NCI-H1694 treated with DMSO at 0.1 percent for 48 hours (cell line): ENCODE results near the gene CLDN6.

Experiments used
- DNase-seq: peaks from one replicate; lab custom pipeline; 2025; lab: John Stamatoyannopoulos, UW

The CLDN6 gene

DNA sequence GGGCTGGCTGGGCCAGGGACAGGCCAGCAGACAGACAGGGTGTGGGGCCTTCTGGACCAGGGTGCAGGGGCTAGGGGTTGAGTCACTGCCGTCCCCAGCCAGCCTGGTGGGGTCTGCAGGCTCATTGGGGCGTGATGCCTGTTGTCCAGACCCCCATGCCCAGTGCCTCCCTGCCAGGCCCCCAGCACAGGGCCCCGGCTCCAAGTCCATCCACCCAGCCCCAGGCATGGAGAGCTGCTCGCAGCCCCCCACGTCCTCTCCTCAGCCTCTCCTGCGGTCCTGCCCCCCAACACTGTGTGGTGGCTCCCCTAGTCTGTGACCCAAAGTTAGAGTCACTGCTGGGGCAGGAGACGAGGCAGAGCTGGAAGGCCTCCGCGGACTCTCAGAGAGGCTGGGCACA lies 30.7 kb downstream of the CLDN6 start:
- DNase-seq, result no peak

DNA sequence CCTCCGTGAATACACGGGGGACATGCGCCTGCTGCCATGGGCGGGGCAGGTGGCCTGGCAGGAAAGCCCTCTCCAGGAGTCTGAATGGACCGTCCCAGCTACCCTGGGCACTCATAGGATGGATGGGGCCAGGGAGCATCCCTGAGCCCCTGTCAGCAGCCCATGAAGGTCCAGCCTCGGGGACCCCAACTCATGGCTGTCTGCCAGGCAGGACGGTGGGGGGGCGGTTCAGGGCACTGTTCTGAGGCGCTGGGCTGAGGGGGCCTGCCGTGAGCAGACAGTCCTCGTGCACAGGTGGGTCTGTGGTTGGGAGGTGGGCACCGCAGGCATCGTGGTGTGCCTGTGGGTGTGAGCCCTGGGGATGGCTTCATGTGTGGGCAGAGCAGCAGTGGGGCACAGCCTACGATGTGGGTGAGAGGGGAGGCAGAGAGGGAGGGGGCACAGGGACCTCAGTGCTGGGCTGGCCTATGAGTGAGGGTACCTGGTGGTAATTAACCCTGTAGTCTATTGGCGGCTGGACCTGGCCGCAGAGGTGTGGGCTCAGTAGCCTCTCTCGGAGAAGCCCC lies 31.3 kb downstream of the CLDN6 start:
- no peak for DNase-seq

DNA sequence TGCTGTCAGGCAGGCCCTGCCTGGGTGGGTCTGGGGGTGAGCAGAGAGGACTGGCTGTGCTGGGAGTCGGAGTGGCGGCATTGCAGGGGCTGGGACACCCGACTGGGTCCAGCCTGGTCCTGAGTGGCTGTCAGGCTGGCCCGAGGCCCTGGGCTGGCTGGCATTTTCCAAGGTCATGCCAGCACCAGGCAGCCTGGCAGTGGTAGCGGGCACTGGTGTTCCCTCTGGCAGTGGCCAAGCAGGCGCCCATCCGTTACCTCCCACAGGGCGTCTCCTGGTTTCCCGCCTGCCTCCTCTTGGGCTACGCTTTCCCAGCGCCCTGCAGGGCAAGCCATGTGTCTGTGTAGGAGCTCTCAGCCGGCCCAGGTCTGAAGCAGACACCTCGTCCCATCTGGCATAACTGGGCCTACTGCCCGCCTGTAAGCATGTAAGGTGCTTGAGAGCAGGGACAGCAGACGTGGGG lies 32.1 kb downstream of the CLDN6 start:
- peak; percentile 67 for DNase-seq

DNA sequence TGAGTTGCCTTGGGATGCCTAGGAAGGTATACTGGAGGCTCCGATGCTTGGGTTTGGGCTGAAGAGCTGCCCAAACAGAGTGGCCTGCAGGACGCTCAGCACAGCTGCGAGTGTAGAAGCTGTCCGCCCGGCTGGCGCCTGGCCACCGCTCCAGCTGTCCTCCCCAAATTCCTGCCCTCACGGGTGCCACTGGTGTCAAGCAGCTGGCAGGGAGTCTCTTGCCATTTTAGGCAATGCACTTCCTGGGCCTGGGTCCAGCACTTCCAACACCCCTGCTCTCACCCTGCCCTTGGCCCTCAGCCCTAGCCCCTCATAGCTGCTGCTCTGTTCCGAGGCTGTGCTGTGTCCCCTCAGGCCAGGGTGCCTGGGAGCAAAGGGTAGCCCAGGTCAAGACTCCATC lies 32.5 kb downstream of the CLDN6 start:
- DNase-seq, result no peak

DNA sequence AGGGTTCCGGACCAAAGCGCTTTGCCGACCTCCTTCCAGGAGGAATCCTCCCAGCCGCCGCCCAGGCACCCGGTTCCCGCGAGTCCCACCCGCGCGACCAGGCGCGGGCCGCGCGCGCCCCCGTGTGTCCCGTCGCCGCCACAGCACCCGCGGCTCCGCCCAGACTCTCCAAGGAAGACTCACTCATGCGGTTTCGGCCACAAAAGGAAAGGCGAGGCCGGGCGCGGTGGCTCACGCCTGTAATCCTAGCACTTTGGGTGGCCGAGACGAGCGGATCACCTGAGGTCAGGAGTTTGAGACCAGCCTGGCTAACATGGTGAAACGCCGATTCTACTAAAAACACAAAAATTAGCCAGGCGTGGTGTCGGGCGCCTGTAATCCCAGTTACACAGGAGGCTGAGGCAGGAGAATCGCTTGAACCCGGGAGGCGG lies 34.3 kb downstream of the CLDN6 start:
- DNase-seq, result peak; percentile 54

DNA sequence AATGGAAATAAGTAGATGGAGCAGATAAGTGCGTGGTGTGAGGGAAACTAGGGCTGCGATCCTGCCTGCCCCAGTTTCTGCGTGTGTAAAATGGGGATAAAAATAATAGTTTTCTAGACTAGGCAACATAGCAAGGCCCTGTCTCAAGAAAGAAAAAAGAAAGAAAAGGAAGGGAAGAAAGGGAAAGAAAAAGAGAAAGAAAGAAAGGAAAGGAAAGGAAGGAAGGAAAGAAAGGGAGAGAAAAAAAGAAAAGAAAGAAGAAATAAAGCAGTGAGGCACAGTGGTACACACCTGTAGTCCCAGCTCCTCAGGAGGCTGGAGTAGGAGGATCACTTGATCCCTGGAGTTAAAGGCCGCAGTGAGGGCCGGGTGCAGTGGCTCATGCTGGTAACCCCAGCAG lies 35.6 kb downstream of the CLDN6 start:
- no peak for DNase-seq

DNA sequence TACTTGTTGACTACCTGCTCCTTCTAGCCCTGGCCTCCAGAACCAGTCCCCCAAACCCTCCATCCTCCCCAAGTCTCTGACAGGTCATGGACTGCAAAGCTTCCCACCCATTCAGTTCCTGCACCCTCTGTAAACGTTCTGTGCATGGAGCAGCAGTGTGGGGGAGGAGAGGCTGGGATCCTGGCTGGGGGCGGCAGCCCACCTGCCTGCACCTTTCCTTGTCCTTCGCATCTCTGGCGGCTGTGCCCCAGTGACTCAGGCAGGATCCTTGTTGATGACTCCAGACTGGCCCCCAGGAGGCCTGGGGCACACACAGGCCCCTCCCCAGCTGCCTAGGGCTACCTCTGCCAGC lies 36.1 kb downstream of the CLDN6 start:
- DNase-seq, result no peak

DNA sequence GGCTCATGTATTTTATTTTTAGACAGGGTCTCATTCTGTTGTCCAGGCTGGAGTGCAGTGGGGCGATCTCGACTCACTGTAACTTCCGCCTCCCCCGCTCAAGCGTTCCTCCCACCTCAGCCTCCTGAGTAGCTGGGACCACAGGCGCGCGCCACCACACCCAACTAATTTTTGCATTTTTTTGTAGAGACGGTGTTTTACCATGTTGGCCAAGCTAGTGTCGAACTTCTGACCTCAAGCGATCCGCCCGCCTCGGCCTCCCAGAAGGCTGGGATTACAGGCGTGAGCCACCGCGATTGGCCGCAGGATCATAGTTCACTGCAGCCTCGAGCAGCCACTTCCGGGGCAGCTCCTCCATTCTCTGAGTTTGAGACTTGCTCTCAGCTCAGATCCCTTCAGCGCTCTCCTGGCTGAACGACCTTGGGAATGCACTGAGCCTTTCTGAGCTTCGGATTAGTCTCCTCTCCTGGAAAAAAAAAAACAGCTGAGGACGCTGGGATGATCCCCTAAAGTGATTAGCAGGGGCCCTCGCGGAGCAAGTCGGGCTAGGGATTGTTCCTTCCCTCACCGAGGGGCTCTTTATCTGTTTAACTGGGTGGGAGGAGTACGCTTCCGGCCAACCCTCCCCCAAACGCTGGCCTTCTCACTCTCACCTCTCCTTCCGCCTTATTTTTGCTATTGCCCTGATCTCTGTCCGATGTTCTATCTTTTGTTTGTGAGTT lies 36.6 kb downstream of the CLDN6 start:
- DNase-seq, result no peak

DNA sequence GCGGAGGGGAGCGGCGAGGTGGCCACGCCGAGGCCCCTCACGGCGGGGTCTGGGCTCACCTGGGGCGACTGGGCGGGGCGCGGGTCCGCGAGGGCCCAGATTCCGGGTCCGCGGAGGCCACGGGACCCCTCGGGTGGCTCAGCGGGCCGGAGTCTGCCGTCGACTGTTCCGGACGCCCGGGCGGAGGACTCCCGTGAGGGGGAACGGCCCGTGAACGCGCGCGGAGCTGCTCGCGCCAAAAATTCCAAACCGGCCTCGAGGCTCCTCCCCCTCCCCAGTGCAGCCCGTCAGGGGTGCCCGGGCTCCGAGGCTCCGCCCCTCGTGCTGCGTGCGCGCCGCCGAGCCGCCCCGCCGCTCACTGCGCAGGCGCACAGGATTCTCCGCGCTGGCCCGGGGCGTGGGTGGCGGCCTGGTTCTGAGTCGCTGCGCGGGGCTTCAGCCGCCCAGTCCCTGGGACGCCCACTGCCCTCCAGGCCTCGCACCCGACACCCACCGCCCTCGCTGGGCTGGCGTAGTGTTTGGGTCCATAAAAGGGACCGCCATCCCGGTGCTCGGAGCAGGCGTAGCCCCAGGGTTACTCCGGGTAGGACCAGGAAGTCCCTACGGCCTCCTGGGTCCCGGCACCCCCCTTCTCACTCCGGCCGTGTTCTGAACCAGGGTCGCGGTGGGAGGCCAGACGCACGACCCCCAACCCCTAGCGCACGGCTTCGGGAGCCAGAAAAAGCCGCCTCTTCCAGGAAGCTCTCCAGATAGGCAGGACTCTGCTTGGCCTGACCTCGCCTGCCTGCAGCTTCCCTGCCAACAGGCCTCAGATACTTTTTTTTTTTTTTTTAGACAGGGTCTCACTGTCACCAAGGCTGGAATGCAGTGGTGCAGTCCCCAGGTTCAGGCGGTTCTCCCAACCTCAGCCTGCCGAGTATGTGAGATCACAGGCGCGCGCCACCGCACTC lies 37.5 kb downstream of the CLDN6 start, which contains the start of gene PKMYT1:
PKMYT1 (minus strand) TSS at position 220 of the 950 bp plus-strand sequence. CDS start 789 bp downstream, outside the sequence.
- DNase-seq, result peak; percentile 43

DNA sequence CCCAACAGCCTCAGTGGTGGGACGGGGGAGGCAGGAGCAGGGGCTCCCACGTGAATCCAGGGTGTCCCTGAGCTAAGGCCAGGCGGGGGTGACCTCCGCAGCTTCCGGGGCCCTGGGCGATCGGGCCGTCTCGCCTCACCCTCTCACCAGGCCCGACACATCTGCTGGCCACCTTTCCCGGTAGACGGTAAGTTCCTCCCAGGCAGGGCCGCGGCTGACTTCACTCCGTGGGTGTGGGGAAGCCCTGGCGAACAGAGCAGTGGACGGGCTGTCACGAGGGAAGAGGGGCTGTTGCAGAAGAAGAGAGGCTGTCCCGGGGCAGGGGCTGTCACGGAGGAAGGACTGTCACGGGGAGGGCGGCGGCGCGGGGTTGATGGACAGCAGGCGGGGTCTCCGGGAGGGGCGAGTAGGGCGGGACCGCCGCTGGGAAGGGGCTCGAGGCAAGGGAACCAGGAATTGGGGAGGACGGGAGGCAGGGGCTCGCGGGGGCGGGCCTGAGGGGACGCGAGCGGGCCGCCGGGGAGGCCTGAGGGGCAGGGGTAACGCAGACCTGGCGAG lies 38.2 kb downstream of the CLDN6 start:
- DNase-seq, result no peak

DNA sequence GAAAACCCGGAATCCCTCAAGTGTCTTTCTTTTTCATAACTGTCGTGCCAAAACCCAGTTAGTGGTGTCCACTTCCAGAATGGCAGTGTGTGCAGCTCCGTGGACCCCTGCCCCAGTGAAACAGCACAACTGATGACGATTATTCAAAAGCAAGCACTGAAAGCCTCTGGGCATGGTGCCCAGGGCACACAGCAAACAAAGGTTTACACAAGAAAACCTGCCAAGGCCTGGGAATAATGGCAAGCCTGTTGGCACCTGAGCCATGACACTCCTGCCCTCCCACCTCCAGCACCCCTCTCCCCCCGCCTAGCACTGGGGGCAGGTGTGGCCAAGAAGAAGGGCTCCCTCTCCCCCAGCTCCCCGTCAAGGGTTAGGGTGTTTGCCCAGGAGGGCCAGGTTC lies 40.5 kb downstream of the CLDN6 start:
- DNase-seq, result no peak

DNA sequence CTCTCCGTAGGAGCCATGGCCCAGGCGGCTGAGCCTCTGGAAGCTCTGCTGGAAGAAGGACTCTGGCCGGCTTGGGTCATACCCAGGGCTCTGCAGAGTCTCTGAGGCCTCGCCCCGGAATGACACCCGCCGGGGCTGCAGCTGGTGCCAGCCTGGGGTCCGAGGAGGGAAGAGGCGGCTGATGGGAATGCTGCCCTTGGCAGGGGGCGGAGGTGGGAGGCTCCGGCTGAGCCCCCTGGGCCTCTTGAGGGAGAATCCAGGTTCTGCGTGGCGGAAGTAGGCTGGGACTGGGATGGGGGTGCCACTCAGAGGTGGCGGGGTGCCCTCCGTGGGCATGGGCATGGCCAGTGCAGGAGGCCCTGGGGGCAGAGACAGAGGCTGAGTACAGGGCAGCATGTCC lies 41.3 kb downstream of the CLDN6 start:
- DNase-seq, result no peak

DNA sequence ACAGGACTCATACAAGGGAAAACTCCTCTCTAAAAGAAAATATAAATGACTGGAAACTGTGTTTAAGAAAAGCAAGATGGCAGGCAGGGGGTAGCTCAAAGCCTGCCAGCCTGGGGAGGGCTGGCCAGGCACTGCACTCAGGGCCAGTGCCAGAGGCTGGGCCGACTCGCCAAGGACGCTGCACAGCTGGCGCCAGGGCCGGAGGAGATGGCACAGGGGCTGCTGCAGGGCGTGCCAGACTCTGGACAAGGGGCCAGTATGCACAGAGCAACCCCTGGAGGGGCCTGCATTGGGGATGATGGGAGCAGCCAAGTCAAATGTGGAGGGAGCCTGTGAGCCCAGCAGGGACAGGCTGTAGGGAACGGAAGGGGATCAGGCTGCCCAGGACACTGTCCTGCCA lies 41.8 kb downstream of the CLDN6 start:
- no peak for DNase-seq

DNA sequence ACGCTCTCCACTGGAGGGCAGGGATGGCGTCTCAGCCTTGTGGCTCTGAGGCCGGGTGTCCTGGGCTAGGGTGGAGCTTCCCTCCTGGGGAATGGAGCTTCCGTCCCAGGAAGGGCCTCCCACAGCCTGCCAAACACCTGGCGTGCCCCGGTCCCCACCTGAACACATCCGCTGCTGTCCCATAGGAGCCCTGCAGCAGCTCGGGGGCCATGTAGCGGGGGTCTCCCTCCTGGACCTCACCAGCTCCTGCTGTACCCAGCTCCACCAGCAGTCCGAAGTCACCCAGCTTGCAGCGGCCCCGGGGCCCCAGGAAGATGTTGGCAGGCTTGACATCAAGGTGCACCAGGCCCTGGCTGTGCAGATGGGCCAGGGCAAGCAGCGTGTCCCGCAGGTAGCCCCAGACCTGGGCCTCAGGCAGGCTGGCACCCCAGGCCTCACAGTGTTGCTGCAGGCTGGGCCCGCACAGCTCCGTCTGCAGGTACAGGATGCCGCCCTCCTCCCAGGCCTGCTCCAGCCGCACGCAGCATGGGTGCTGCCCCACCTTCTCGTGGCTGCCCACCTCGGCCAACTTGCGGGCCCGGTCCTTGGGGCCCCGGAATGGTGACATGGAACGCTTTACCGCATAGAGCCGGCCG lies 42.7 kb downstream of the CLDN6 start:
- no peak for DNase-seq

DNA sequence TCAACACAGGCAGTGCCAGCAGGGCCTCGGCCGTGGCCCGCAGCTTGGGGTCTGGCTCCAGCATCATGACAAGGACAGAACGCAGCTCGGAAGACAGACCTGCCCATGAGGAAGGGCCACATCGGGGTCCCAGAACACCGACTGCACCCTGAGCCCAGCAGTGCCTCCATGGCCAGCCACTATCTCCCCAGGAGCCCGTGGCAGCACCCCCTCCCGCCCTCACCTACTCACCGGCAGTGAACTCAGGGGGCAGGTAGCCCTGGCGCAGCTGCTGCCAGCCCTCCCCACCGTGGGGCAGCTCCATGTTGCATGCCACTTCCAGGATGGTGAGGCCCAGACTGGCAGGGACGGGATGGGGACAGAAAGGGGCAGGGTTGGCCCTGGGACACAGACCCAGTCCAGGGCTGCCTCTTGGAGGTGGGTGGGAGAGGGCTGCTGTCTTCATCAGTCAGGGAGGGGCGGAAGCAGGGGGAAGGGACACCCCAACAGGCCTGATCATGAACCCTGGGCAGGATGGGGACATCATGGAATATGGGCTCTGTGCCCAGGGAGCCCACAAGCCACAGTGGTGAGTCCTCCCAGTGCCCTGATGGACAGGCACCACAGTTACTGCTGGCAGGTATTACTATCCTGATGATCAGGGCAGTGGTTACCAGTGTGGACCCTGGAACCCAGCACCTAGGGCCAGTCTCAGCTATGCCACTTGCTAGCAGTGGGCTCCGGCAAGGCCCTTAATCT lies 43.5 kb downstream of the CLDN6 start:
- DNase-seq, result no peak

DNA sequence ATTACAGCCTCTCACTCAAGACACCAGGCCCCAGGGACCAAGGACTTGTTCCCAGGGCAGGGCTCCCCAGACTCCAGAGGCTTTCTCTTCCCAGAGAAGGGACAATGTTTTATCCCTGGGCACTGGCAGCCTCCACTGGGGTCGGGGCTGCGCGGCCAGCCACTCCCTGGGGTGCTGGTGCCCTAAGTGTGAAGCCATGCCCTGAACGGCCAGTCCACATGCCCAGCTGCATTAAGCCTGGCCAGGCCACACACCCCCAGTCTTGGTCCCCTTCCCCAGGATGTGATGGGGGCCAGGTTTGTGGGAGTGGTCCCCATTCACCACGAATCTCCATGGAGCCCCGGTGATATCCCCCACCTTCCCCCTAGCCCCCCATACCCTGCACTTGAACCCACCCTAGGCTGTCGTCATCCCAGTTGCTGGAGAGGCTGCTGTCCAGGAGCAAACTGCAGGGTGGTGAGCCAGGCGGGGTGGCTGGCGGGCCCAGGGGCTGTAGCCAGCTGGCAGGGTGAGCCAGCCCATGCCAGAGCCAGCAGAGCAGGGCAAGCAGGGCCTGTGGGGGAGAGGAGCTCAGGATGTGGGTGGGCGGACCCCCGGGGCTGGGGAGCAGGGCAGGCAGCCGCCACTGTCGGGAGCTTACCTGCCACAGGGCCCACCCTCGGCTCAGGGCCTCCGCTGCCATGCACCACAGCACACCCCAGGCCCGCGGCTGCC lies 44.2 kb downstream of the CLDN6 start:
- DNase-seq, result no peak

DNA sequence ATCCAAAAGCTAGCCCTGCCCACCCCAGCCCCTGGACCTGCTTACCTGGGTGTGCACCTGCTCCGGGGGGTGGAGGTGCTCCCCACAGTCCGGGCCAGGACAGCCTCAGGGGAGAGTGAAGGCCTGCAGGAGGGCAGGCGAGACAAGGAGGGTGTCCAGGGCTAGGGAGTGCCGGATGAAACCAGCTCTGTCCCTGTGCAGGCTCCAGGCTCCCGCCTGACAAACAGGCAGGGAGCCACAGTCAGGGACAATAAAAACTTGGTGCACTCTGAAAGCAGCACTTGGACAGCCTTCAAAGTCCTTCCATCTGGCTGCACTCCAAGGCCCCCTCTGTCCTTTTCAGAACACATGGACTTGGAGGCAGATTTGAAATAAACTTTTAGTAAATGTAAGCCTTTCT lies 44.9 kb downstream of the CLDN6 start:
- no peak for DNase-seq

DNA sequence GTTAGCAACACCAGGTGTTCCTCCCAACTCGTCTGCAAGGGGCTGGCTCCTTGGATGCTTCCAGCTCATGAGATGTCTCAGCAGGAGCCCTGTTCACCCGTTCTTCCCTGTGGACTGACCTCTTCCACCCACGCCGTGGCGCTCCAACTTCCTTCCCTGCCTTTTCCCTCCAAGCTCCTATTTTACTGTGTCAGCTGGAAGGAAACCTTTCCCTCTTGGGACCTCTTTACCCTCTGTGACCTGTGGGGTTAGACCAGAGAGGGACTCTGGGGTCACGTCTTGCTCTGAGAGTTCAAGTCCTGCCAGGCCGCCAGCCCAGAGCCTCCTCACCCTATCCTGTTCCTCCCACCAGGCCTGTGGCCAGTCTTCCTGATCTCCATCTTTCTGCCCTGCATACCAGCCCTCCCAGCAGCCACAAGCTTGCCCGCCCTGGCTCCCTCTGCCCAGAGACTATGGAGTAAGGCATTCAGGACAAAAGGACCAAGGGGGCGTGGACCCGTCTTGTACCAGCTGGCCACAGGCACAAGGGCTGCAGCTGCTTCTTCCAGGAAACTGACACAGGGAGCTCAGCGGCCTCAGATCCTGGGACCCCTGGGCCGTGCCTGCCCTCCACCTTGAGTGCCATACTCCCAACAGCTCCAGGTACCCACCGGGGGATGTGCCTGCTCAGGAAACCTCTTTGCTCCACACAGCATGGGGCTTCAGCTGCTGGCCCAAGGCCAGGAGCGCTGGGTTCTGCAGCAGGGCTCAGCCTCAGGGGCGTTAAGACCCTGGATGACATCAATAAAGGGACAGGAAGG lies 45.8 kb downstream of the CLDN6 start:
- DNase-seq, result no peak

DNA sequence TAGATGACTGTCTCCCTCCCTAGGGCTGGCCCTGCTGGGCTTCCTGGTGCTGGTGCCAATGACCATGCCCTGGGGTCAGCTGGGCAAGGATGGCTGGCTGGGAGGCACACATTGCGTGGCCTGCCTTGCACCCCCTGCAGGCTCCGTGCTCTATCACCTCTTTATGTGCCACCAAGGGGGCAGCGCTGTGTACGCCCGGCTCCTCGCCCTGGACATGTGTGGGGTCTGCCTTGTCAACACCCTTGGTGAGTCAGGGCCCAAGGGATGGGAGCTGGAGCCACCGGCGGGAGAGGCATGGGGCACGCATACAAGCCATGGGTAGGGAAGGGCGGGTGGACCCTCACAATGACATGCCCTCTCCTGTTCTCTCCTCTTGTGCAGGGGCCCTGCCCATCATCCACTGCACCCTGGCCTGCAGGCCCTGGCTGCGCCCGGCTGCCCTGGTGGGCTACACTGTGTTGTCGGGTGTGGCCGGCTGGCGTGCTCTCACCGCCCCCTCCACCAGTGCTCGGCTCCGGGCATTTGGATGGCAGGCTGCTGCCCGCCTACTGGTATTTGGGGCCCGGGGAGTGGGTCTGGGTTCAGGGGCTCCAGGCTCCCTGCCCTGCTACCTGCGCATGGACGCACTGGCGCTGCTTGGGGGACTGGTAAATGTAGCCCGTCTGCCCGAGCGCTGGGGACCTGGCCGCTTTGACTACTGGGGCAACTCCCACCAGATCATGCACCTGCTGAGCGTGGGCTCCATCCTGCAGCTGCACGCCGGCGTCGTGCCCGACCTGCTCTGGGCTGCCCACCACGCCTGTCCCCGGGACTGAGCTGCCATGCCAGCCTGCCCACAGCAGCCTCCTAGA lies 46.6 kb downstream of the CLDN6 start:
- no peak for DNase-seq
